A673 (cell line): ENCODE results near the gene DHDH. TPM values are rescaled to one million over a fixed set of nuclear protein-coding genes. Genes with fewer than 3 reads are reported as not detected.
A peak's percentile ranks its signal among the peaks of the same experiment; 100 is the strongest.
"Not testable (repeated sequence)": the region's sequence is repeated elsewhere in the genome, so short reads cannot be mapped to it uniquely, and the experiment has no call there.

Experiments
- BruUV-seq: library from RNA; stranded (reverse); fragments of 400-500 nt; replicated peaks from 2 replicates; lab custom pipeline; 2021; lab: Mats Ljungman, UMichigan
- CTCF ChIA-PET: fragments of 300-600 bp; sonication (Branson Sonifier 250); formaldehyde crosslinking; loops from one replicate; lab custom pipeline; 2022; ENCODE audit warnings: antibody characterized with exemption; lab: Charles Lee
- POLR2A ChIA-PET: fragments of 300-600 bp; sonication (Branson Sonifier 250); formaldehyde crosslinking; loops from one replicate; lab custom pipeline; 2022; ENCODE audit warnings: antibody characterized with exemption; ENCODE audit not compliant: low non-redundant PET; lab: Charles Lee
- DNase-seq: peaks from one replicate; pipeline ENCODE4 v3.0.0-alpha.2; 2015; ENCODE audit warnings: low spot score
- H3K27ac ChIP-seq: fragments of 200-600 bp; sonication (generic); 2 replicates; pipeline ENCODE4 v1.5.1; 2016; ENCODE audit warnings: mixed run types, low read depth, mild to moderate bottlenecking, mixed read lengths, antibody characterized with exemption, low read length; ENCODE audit not compliant: poor library complexity, severe bottlenecking
- H3K27me3 ChIP-seq: fragments of 200-600 bp; sonication (generic); replicated peaks from 2 replicates; pipeline ENCODE4 v1.6.1; 2017; ENCODE audit warnings: mixed run types, low read depth, mild to moderate bottlenecking, mixed read lengths, antibody characterized with exemption, low read length; ENCODE audit not compliant: insufficient read depth, poor library complexity
- H3K36me3 ChIP-seq: fragments of 200-600 bp; sonication (generic); 2 replicates; pipeline ENCODE4 v1.6.1; 2016; ENCODE audit warnings: mixed run types, mild to moderate bottlenecking, mixed read lengths, antibody characterized with exemption, low read length; ENCODE audit not compliant: insufficient read depth, poor library complexity, severe bottlenecking
- H3K4me1 ChIP-seq: fragments of 200-600 bp; sonication (generic); 2 replicates; pipeline ENCODE4 v1.6.1; 2017; ENCODE audit warnings: mixed run types, mild to moderate bottlenecking, mixed read lengths, antibody characterized with exemption, low read length; ENCODE audit not compliant: insufficient read depth, poor library complexity, severe bottlenecking
- H3K4me3 ChIP-seq: fragments of 200-600 bp; sonication (generic); 2 replicates; pipeline ENCODE4 v1.5.1; 2016; ENCODE audit warnings: low read depth, mixed run types, mild to moderate bottlenecking, mixed read lengths, low read length; ENCODE audit not compliant: poor library complexity, severe bottlenecking
- H3K9me3 ChIP-seq: fragments of 200-600 bp; sonication (generic); 2 replicates; pipeline ENCODE4 v1.6.1; 2016; ENCODE audit warnings: mixed run types, low read depth, mild to moderate bottlenecking, mixed read lengths, antibody characterized with exemption, low read length; ENCODE audit not compliant: poor library complexity, severe bottlenecking
- EZH2 ChIP-seq: fragments of 200-600 bp; sonication (generic); IDR thresholded peaks from 2 replicates; pipeline ENCODE4 v1.6.1; 2017; ENCODE audit warnings: borderline replicate concordance, low read depth, mild to moderate bottlenecking, mixed read lengths, antibody characterized with exemption, low read length; ENCODE audit not compliant: poor library complexity, severe bottlenecking
- intact Hi-C: fragments of 100-400 bp; cut with micrococcal nuclease; formaldehyde crosslinking; loops from one replicate; pipeline ENCODE4 v1.10.0; 2022; ENCODE audit not compliant: unreplicated experiment
- total RNA-seq: library from RNA; stranded (reverse); gene quantifications from 2 replicates; pipeline ENCODE4 v1.2.3, GENCODE V29; 2021
- TF ChIP-seq, protein P1 (sequence below): fragments of 300-800, 200-600 bp; sonication (generic); conservative IDR thresholded peaks from 2 replicates; pipeline ENCODE4 v1.5.1; 2017; ENCODE audit warnings: low read depth, mild to moderate bottlenecking, antibody characterized with exemption, low read length, moderate library complexity, mixed read lengths

DHDH gene
- total RNA-seq, 1 experiment from 2014 or later, result not detected

DNA sequence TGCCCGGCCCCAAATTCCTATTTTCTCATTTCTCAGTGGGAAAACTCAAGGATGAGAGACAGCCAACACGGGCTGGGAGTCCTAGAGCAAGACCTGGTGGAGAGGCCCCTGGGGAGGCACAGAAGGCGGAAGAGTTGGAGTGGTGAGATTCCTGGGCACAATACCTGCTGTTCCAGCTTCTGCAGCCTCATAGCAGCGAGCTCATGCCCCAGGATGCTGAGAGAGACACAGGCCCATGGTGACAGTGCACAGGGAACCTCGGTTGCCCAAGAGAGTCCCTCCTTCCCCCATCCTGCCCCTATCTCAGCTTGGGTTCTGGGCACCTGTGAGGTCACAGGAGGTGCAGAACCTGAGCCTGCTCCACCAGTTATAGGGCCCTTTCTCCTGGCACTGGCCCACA, 36.3 kb upstream of the DHDH start:
- CTCF ChIA-PET, result no interaction called here
- POLR2A ChIA-PET, result no interaction called here
- intact Hi-C loops, result no loop called here
- peaks cover 3% of the 10 kb centered on the region for H3K4me1 ChIP-seq
- H3K27me3 ChIP-seq, result no peaks in the 10 kb centered on the region
- H3K4me3 ChIP-seq, result no peak overlapping the region
- no peak for DNase-seq
- H3K36me3 ChIP-seq, result no peaks in the 10 kb centered on the region
- TF ChIP-seq, protein P1, sequence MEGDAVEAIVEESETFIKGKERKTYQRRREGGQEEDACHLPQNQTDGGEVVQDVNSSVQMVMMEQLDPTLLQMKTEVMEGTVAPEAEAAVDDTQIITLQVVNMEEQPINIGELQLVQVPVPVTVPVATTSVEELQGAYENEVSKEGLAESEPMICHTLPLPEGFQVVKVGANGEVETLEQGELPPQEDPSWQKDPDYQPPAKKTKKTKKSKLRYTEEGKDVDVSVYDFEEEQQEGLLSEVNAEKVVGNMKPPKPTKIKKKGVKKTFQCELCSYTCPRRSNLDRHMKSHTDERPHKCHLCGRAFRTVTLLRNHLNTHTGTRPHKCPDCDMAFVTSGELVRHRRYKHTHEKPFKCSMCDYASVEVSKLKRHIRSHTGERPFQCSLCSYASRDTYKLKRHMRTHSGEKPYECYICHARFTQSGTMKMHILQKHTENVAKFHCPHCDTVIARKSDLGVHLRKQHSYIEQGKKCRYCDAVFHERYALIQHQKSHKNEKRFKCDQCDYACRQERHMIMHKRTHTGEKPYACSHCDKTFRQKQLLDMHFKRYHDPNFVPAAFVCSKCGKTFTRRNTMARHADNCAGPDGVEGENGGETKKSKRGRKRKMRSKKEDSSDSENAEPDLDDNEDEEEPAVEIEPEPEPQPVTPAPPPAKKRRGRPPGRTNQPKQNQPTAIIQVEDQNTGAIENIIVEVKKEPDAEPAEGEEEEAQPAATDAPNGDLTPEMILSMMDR, result no peak
- no peak for TF ChIP-seq EZH2
- no peak overlapping the region for H3K27ac ChIP-seq
- no TSS peak for BruUV-seq
- no peaks in the 10 kb centered on the region for H3K9me3 ChIP-seq

DNA sequence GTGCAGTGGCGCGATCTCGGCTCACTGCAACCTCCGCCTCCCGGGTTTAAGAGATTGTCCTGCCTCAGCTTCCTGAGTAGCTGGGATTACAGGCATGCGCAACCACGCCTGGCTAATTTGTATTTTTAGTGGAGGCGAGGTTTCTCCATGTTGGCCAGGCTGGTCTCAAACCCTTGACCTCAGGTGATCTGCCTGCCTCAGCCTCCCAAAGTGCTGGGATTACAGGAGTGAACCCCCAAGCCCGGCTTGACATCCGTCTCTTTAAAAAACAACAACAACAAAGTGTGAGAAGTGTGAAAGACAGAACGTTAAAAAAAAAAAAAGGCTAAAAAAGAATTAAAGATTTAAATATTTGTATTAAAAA, 34.1 kb upstream of the DHDH start:
- H3K36me3 ChIP-seq, H3K27me3 ChIP-seq, H3K4me1 ChIP-seq, DNase-seq, intact Hi-C loops, H3K9me3 ChIP-seq, BruUV-seq: not testable (repeated sequence)
- POLR2A ChIA-PET, result interaction anchor here (1.2 kb wide), 1 partner anchor 24 kb away, joined by 7 read pairs; no protein-coding TSS in a partner anchor
- CTCF ChIA-PET, result interaction anchor here (1.0 to 1.2 kb wide), 2 partner anchors 71 to 94 kb away, joined by 7 read pairs; partner anchors contain the start of genes GYS1 and RUVBL2
- peak overlapping the region; percentile 57 for H3K4me3 ChIP-seq
- H3K27ac ChIP-seq, result peak overlapping the region; percentile 79

DNA sequence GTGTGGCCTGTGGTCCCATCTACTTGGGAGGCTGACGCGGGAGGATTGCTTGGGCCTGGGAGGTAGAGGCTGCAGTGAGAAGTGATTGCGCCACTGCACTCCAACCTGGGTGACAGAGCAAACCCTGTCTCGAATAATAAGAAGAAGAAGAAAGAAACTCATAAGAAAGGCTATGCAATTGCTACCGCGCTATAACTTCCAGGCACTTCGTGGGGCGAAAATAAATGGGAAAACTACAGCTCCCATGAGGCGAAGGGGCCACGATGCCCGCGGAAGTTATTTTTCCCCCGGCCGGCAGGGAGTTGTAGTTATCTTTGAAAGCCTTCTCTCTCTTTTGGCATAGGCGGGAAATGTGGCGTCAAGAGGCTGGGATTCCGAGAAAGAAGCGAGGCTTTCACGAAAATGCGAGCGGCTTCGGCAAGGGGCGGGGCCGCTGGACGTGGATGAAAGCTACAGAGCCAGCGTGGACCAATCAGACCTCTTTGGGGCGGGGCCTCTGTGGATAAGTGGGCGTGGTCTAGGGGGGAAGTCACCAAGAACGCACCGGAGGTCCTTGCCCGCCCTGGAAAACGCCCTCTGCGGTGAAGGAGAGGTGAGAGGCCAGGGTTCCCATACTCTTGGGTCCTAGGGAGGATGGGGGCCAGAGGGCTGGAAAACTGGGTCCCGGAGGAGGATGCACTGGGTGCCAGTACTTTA, 33.6 kb upstream of the DHDH start, which contains the start of gene NUCB1:
Gene NUCB1, plus strand, starts transcription at position 532 of the 696 bp plus-strand sequence. CDS start 485 bp downstream, outside the sequence.
- ChIA-PET CTCF (interaction anchor here (1.0 to 1.2 kb wide), 2 partner anchors 71 to 93 kb away, joined by 7 read pairs; partner anchors contain the start of genes GYS1 and RUVBL2), POLR2A (interaction anchor here (1.2 kb wide), 1 partner anchor 25 kb away, joined by 7 read pairs; no protein-coding TSS in a partner anchor)
- Histone ChIP-seq H3K27ac (peak within 1 kb of the TSS; percentile 79), H3K9me3 (no peaks in the 10 kb centered on the region), H3K36me3 (no peaks in the 10 kb centered on the region), H3K4me3 (peak within 1 kb of the TSS; percentile 57), H3K27me3 (no peaks in the 10 kb centered on the region), H3K4me1 (peaks cover 3% of the 10 kb centered on the region)
- BruUV-seq, result TSS peak; percentile 78
- no peak for TF ChIP-seq EZH2
- TF ChIP-seq, protein P1, result peak; percentile 10; the same call in 1 of the 2 replicates
- DNase-seq, result peak; percentile 100
- intact Hi-C loops, result no loop called here
